Endodermal cell (in vitro differentiated cells): ENCODE results near the gene CPED1. TPM values are rescaled to one million over a fixed set of nuclear protein-coding genes. Genes with fewer than 3 reads are reported as not detected.

Experiments
- DNase-seq: peaks from one replicate; pipeline ENCODE4 v3.0.0-alpha.2; 2017
- H3K27ac ChIP-seq: 2 replicates; pipeline ENCODE4 v1.5.1; 2013; ENCODE audit warnings: mild to moderate bottlenecking, low read depth, low read length, moderate library complexity
- H3K27me3 ChIP-seq: 2 replicates; pipeline ENCODE4 v1.6.1; 2013; ENCODE audit warnings: mild to moderate bottlenecking, low read length, moderate library complexity; ENCODE audit not compliant: insufficient read depth, control insufficient read depth, poor library complexity, severe bottlenecking
- H3K36me3 ChIP-seq: 2 replicates; pipeline ENCODE4 v1.7.0; 2013; ENCODE audit warnings: mild to moderate bottlenecking, low read length, moderate library complexity; ENCODE audit not compliant: control insufficient read depth, insufficient read depth
- H3K4me1 ChIP-seq: one replicate; pipeline ENCODE4 v1.7.0; 2013; ENCODE audit warnings: low read length; ENCODE audit not compliant: control insufficient read depth, insufficient read depth
- H3K4me3 ChIP-seq: 2 replicates; pipeline ENCODE4 v1.5.1; 2013; ENCODE audit warnings: mild to moderate bottlenecking, low read length, moderate library complexity
- H3K9ac ChIP-seq: 2 replicates; pipeline ENCODE4 v1.6.1; 2013; ENCODE audit warnings: mild to moderate bottlenecking, low read length, moderate library complexity; ENCODE audit not compliant: poor library complexity, severe bottlenecking; ENCODE audit errors: extremely low read depth
- H3K9me3 ChIP-seq: 2 replicates; pipeline ENCODE4 v1.6.1; 2013; ENCODE audit warnings: mild to moderate bottlenecking, low read length, moderate library complexity; ENCODE audit not compliant: control insufficient read depth
- H3K27ac Mint-ChIP-seq: 2 replicates; pipeline ENCODE4 v1.8.0; 2020; ENCODE audit warnings: mixed read lengths
- H3K27me3 Mint-ChIP-seq: 2 replicates; pipeline ENCODE4 v1.8.0; 2021; ENCODE audit warnings: mild to moderate bottlenecking, mixed read lengths; ENCODE audit not compliant: insufficient read depth
- H3K36me3 Mint-ChIP-seq: 2 replicates; pipeline ENCODE4 v1.8.0; 2020; ENCODE audit warnings: low read depth, mixed read lengths
- H3K4me1 Mint-ChIP-seq: 2 replicates; pipeline ENCODE4 v1.8.0; 2020; ENCODE audit warnings: mixed read lengths
- H3K4me3 Mint-ChIP-seq: 2 replicates; pipeline ENCODE4 v1.8.0; 2020; ENCODE audit warnings: mild to moderate bottlenecking, moderate library complexity, mixed read lengths
- H3K9me3 Mint-ChIP-seq: 2 replicates; pipeline ENCODE4 v1.8.0; 2020; ENCODE audit warnings: mild to moderate bottlenecking, mixed read lengths
- CTCF ChIP-seq: fragments of 200-600 bp; sonication (generic); conservative IDR thresholded peaks from 2 replicates; pipeline ENCODE4 v1.5.0; 2021; ENCODE audit warnings: antibody characterized with exemption, mild to moderate bottlenecking
- WGBS, 2 experiments: methylation state at CpG; one replicate each; pipeline versions ENCODE4 v1.1.5 to v1.1.7; 2013; ENCODE audit warnings: missing lambda C conversion rate in 2 of 2, mixed read lengths in 1 of 2; ENCODE audit not compliant: insufficient coverage in 1 of 2, insufficient read length in 1 of 2; 5-methylcytosine and 5-hydroxymethylcytosine counted together
- total RNA-seq, 2 donors: library from RNA; stranded (reverse); fragmentation: NEBNext Ultra II Directional in 1 of 2; extraction: Animal tissue kit (Norgen Biotek cat#: 25700) in 1 of 2; gene quantifications; 2 replicates in 1 of 2; 3 replicates in 1 of 2; pipeline ENCODE4 v1.2.1, GENCODE V29; 2021

Gene CPED1
- total RNA-seq, 2 donors from 2014 or later, result 1.1 TPM; not detected in 1

DNA sequence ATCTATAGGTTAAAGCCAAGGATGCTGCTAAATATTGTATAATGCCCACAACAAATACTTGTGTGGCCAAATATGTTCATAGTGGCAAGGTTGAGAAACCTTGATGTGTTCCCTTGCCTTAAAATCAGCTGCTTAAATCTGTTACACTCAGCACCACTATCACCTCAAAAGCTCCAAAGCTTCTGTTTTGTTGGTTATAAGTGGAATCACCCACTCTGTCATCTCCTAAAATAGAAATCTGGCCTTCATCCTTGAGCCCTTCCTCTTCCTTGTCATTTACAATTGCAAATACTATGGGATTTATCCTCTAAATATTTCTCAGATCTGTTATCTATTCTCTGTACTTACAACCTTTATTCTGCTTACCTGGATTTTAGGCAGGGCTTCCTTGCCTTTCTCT lies 61.4 kb downstream of the CPED1 start:
- no peak overlapping the region for H3K27ac Mint-ChIP-seq
- H3K4me1 Mint-ChIP-seq, result peaks cover 15% of the 10 kb centered on the region
- Histone ChIP-seq H3K27me3 (no peaks in the 10 kb centered on the region), H3K4me1 (peaks cover 2% of the 10 kb centered on the region), H3K9ac (no peak overlapping the region), H3K36me3 (no peaks in the 10 kb centered on the region), H3K4me3 (no peak overlapping the region), H3K27ac (no peak overlapping the region), H3K9me3 (no peaks in the 10 kb centered on the region)
- H3K9me3 Mint-ChIP-seq, result peaks cover 2% of the 10 kb centered on the region
- H3K36me3 Mint-ChIP-seq, result no peaks in the 10 kb centered on the region
- no peak overlapping the region for H3K4me3 Mint-ChIP-seq
- no peak for TF ChIP-seq CTCF
- no peak for DNase-seq
- no peaks in the 10 kb centered on the region for H3K27me3 Mint-ChIP-seq

DNA sequence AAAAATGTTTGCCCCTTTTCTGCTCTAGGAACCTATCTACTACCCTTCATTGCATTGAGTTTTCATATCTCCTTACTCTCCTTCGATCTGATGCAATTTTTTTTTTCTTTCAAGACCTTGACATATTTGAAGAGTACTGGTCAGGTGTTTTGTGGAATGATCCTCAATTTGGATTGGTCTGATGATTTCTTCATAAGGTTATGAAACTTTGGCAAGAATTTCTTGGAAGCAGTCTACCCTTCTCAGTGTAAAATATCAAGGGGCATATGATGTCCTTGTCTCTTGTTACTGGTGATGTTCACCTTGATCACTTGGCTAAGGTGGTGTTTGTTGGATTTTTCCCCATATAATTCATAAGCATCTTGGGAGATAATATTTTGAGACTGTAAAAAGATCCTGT lies 64.7 kb downstream of the CPED1 start:
- H3K4me1 Mint-ChIP-seq, result peaks cover 15% of the 10 kb centered on the region
- Histone ChIP-seq H3K36me3 (no peaks in the 10 kb centered on the region), H3K4me1 (peaks cover 2% of the 10 kb centered on the region), H3K27ac (no peak overlapping the region), H3K4me3 (no peak overlapping the region), H3K27me3 (no peaks in the 10 kb centered on the region), H3K9me3 (no peaks in the 10 kb centered on the region), H3K9ac (no peak overlapping the region)
- no peak overlapping the region for H3K4me3 Mint-ChIP-seq
- no peaks in the 10 kb centered on the region for H3K36me3 Mint-ChIP-seq
- no peaks in the 10 kb centered on the region for H3K9me3 Mint-ChIP-seq
- TF ChIP-seq CTCF, result no peak
- no peak for DNase-seq
- H3K27ac Mint-ChIP-seq, result no peak overlapping the region
- WGBS, 2 experiments, result 71% methylated on average over 1 of the region's 1 CpG; no CpG with 5 or more reads in 1 of the 2 experiments
- H3K27me3 Mint-ChIP-seq, result no peaks in the 10 kb centered on the region

DNA sequence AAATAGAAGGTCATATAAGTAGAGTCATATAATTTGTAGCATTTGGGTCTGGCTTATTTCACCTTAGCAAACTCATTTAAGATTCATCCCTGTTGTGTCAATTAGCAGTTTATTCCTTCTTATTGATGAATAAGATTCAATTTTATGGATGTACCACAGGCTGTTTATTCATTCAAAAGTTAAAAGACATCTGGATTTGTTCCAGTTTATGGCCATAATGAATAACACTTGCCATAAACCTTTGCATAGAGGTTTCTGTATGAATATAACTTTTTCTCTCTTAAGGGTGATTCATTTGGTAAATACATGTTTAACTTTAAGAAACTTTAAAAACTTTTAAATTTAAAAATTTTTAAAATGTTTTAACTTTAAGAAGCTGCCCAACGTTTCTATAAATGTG lies 66.4 kb downstream of the CPED1 start:
- peaks cover 3% of the 10 kb centered on the region for H3K4me1 Mint-ChIP-seq
- Histone ChIP-seq H3K4me1 (no peaks in the 10 kb centered on the region), H3K4me3 (no peak overlapping the region), H3K27me3 (no peaks in the 10 kb centered on the region), H3K9ac (no peak overlapping the region), H3K9me3 (no peaks in the 10 kb centered on the region), H3K36me3 (no peaks in the 10 kb centered on the region), H3K27ac (no peak overlapping the region)
- no peaks in the 10 kb centered on the region for H3K27me3 Mint-ChIP-seq
- DNase-seq, result no peak
- no peak overlapping the region for H3K27ac Mint-ChIP-seq
- no peaks in the 10 kb centered on the region for H3K9me3 Mint-ChIP-seq
- WGBS, 2 experiments, result 69% methylated on average over 1 of the region's 1 CpG; no CpG with 5 or more reads in 1 of the 2 experiments
- no peak overlapping the region for H3K4me3 Mint-ChIP-seq
- no peaks in the 10 kb centered on the region for H3K36me3 Mint-ChIP-seq
- no peak for TF ChIP-seq CTCF
